ENCODE data around the gene CNKSR3.

DNA sequence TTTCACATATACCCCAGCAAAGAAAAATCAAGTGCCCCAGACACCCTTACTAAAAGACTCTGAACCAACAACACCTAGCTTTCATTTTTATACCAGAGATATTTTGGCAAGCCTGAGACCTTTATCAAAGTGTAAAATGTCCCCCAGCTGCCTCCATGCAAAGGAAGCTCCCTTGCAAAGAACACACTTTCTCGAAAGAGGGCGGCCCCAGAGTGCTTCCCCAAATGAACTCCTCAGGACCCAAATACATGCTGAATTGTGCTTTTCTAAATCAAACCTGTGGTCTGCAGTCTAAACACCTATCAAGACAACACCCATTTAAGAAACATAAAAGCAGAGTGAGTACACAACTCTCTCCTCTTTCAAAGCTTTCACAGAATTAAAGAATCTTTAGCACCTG is 154.4 kb downstream of the CNKSR3 start:
- TF ChIP-seq, protein P1, sequence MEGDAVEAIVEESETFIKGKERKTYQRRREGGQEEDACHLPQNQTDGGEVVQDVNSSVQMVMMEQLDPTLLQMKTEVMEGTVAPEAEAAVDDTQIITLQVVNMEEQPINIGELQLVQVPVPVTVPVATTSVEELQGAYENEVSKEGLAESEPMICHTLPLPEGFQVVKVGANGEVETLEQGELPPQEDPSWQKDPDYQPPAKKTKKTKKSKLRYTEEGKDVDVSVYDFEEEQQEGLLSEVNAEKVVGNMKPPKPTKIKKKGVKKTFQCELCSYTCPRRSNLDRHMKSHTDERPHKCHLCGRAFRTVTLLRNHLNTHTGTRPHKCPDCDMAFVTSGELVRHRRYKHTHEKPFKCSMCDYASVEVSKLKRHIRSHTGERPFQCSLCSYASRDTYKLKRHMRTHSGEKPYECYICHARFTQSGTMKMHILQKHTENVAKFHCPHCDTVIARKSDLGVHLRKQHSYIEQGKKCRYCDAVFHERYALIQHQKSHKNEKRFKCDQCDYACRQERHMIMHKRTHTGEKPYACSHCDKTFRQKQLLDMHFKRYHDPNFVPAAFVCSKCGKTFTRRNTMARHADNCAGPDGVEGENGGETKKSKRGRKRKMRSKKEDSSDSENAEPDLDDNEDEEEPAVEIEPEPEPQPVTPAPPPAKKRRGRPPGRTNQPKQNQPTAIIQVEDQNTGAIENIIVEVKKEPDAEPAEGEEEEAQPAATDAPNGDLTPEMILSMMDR (IDR thresholded peaks at IDR 0.05; ENCODE audit: low read depth, low read length): no peak
- no peak for TF ChIP-seq EZH2phosphoT487 (IDR thresholded peaks at IDR 0.05; ENCODE audit: low read depth)

All from OCI-LY3 (cell line).